Measurements from ENCODE around the gene CA11.

The CA11 gene

GRCh38 chr19:48685583-48685982 is 39.6 kb upstream of the CA11 start:
- TF ChIP-seq CREB1 (IDR thresholded peaks at IDR 0.05; ENCODE audit: low read depth) (no peak), MAX (IDR thresholded peaks at IDR 0.05) (no peak), NFIC (IDR thresholded peaks at IDR 0.05) (no peak)

- TF ChIP-seq CREB1 (IDR thresholded peaks at IDR 0.05; ENCODE audit: low read depth) (no peak), YY1 (IDR thresholded peaks at IDR 0.05; ENCODE audit: low read depth) (no peak), RAD21 (IDR thresholded peaks at IDR 0.05; ENCODE audit: low read depth) (no peak), CEBPB (IDR thresholded peaks at IDR 0.05) (no peak), REST (IDR thresholded peaks at IDR 0.05; ENCODE audit: low read depth) (no peak), USF1 (IDR thresholded peaks at IDR 0.05) (no peak), MAX (IDR thresholded peaks at IDR 0.05) (no peak), NFIC (IDR thresholded peaks at IDR 0.05) (no peak), ZBTB7A (IDR thresholded peaks at IDR 0.05; ENCODE audit: low read depth) (no peak), TAF1 (IDR thresholded peaks at IDR 0.05; ENCODE audit: low read depth) (no peak), FOXM1 (IDR thresholded peaks at IDR 0.05; ENCODE audit: borderline replicate concordance, low read depth) (no peak), TCF12 (IDR thresholded peaks at IDR 0.05; ENCODE audit: low read depth) (no peak), TEAD4 (IDR thresholded peaks at IDR 0.05) (no peak)
Observed at GRCh38 chr19:48683349-48683748, 37.4 kb upstream of the CA11 start.

GRCh38 chr19:48681127-48681470 is 35.1 kb upstream of the CA11 start:
- no peak for TF ChIP-seq USF1 (IDR thresholded peaks at IDR 0.05)

- TF ChIP-seq TEAD4 (IDR thresholded peaks at IDR 0.05) (no peak), REST (IDR thresholded peaks at IDR 0.05; ENCODE audit: low read depth) (no peak), TCF12 (IDR thresholded peaks at IDR 0.05; ENCODE audit: low read depth) (no peak), FOXM1 (IDR thresholded peaks at IDR 0.05; ENCODE audit: borderline replicate concordance, low read depth) (no peak), CEBPB (IDR thresholded peaks at IDR 0.05) (no peak), RAD21 (IDR thresholded peaks at IDR 0.05; ENCODE audit: low read depth) (no peak), EP300 (IDR thresholded peaks at IDR 0.05; ENCODE audit: borderline replicate concordance) (no peak), TAF1 (IDR thresholded peaks at IDR 0.05; ENCODE audit: low read depth) (no peak), USF1 (IDR thresholded peaks at IDR 0.05) (no peak), CREB1 (IDR thresholded peaks at IDR 0.05; ENCODE audit: low read depth) (no peak), EGR1 (IDR thresholded peaks at IDR 0.05) (no peak), MAX (IDR thresholded peaks at IDR 0.05) (no peak)
Observed at GRCh38 chr19:48680436-48681126, 34.6 kb upstream of the CA11 start.

- TF ChIP-seq TAF1 (IDR thresholded peaks at IDR 0.05; ENCODE audit: low read depth) (no peak), ZBTB7A (IDR thresholded peaks at IDR 0.05; ENCODE audit: low read depth) (no peak), FOXM1 (IDR thresholded peaks at IDR 0.05; ENCODE audit: borderline replicate concordance, low read depth) (no peak), EGR1 (IDR thresholded peaks at IDR 0.05) (no peak)
Observed at GRCh38 chr19:48678201-48678600, 32.2 kb upstream of the CA11 start.

- TF ChIP-seq NFIC (IDR thresholded peaks at IDR 0.05) = no peak
- TF ChIP-seq TAF1 (IDR thresholded peaks at IDR 0.05; ENCODE audit: low read depth) = no peak
- no peak for TF ChIP-seq RAD21 (IDR thresholded peaks at IDR 0.05; ENCODE audit: low read depth)
- TF ChIP-seq CREB1 (IDR thresholded peaks at IDR 0.05; ENCODE audit: low read depth) = no peak
- TF ChIP-seq CEBPB (IDR thresholded peaks at IDR 0.05) = no peak
- TF ChIP-seq ZBTB7A (IDR thresholded peaks at IDR 0.05; ENCODE audit: low read depth) = no peak
Observed at GRCh38 chr19:48676887-48677286, 30.9 kb upstream of the CA11 start.
